Caki2 (cell line): ENCODE measurements around the gene ZNF507. TPM values are rescaled to one million over a fixed set of nuclear protein-coding genes. Genes with fewer than 3 reads are reported as not detected.
A peak's percentile ranks its signal among the peaks of the same experiment; 100 is the strongest.

ENCODE experiments used
- DNase-seq: peaks from one replicate; pipeline ENCODE4 v3.0.0-alpha.2; 2015; ENCODE audit warnings: low read depth
- in situ Hi-C: cut with HindIII; loops from 2 replicates; pipeline ENCODE4 v1.10.0; 2016; ENCODE audit warnings: low sequenced_read_pairs, low pct_unique_long_range_greater_than_20kb, mixed read lengths
- total RNA-seq: library from RNA; depleted of rRNA; stranded (reverse); fragments of >200 nt; shearing (Covaris generic); gene quantifications from 2 replicates; pipeline ENCODE4 v1.2.3, GENCODE V29; 2014; ENCODE audit warnings: low replicate concordance; rRNA removed

The ZNF507 gene
- 3.2 and 4.6 TPM in 2 replicates for total RNA-seq

- peak; percentile 87 for DNase-seq
- in situ Hi-C loops = no loop called here
Measured at GRCh38 chr19:32345261-32346207, at the start of gene ZNF507. Gene ZNF507 (plus strand): TSS chr19:32345610. CDS start chr19:32352831, 7,221 bp downstream.

GRCh38 chr19:32296694-32297093 is 48.7 kb upstream of the ZNF507 start:
- no peak for DNase-seq
- in situ Hi-C loops = no loop called here

GRCh38 chr19:32302778-32303177 is 42.6 kb upstream of the ZNF507 start:
- in situ Hi-C loops = no loop called here
- DNase-seq = no peak

GRCh38 chr19:32303193-32303592 is 42.2 kb upstream of the ZNF507 start:
- no peak for DNase-seq
- in situ Hi-C loops = no loop called here

- DNase-seq = no peak
- in situ Hi-C loops = no loop called here
Measured at GRCh38 chr19:32307591-32307990, 37.8 kb upstream of the ZNF507 start.

- no peak for DNase-seq
- in situ Hi-C loops = no loop called here
Measured at GRCh38 chr19:32308431-32309077, 36.9 kb upstream of the ZNF507 start.

- in situ Hi-C loops = no loop called here
- DNase-seq = no peak
Measured at GRCh38 chr19:32309711-32310390, 35.6 kb upstream of the ZNF507 start.

- in situ Hi-C loops = no loop called here
- no peak for DNase-seq
Measured at GRCh38 chr19:32311371-32311770, 34.0 kb upstream of the ZNF507 start.

GRCh38 chr19:32313569-32314265 is 31.7 kb upstream of the ZNF507 start:
- DNase-seq = no peak
- in situ Hi-C loops = no loop called here

GRCh38 chr19:32316034-32316433 is 29.4 kb upstream of the ZNF507 start:
- in situ Hi-C loops = no loop called here
- no peak for DNase-seq

GRCh38 chr19:32317086-32317485 is 28.3 kb upstream of the ZNF507 start:
- no peak for DNase-seq
- in situ Hi-C loops = no loop called here

- peak; percentile 31 for DNase-seq
- in situ Hi-C loops = no loop called here
Measured at GRCh38 chr19:32318884-32319520, 26.4 kb upstream of the ZNF507 start.

- no peak for DNase-seq
- in situ Hi-C loops = no loop called here
Measured at GRCh38 chr19:32322541-32322940, 22.9 kb upstream of the ZNF507 start.

GRCh38 chr19:32324631-32325285 is 20.7 kb upstream of the ZNF507 start:
- in situ Hi-C loops = no loop called here
- DNase-seq = no peak

GRCh38 chr19:32330213-32330857 is 15.1 kb upstream of the ZNF507 start:
- in situ Hi-C loops = no loop called here
- no peak for DNase-seq

GRCh38 chr19:32333227-32333626 is 12.2 kb upstream of the ZNF507 start:
- in situ Hi-C loops = no loop called here
- DNase-seq = no peak
